Hepatocyte (in vitro differentiated cells): Measurements from ENCODE around the gene TAAR1.
"Not testable (repeated sequence)": the region's sequence is repeated elsewhere in the genome, so short reads cannot be mapped to it uniquely, and the experiment has no call there.

Experiments used
- CTCF ChIP-seq: fragments of 200-600 bp; sonication (generic); IDR thresholded peaks from 2 replicates; pipeline ENCODE4 v1.5.1; 2016; ENCODE audit warnings: antibody characterized with exemption, mild to moderate bottlenecking; ENCODE audit not compliant: poor library complexity
- EZH2 ChIP-seq: fragments of 200-600 bp; sonication (generic); IDR thresholded peaks from 2 replicates; pipeline ENCODE4 v1.6.1; 2016; ENCODE audit warnings: antibody characterized with exemption, mild to moderate bottlenecking, borderline replicate concordance
- EZH2phosphoT487 ChIP-seq: fragments of 200-600 bp; sonication (generic); IDR thresholded peaks from one replicate; pipeline ENCODE4 v1.6.1; 2018; ENCODE audit warnings: antibody characterized with exemption, mild to moderate bottlenecking, low read depth, moderate library complexity; ENCODE audit not compliant: unreplicated experiment, severe bottlenecking

- TF ChIP-seq CTCF, EZH2phosphoT487, EZH2: not testable (repeated sequence)
Measured at GRCh38 chr6:132600900-132601299, 58.1 kb downstream of the TAAR1 start.
